Mesothelial cell of epicardium (in vitro differentiated cells): ENCODE data around the gene BAG5. TPM values are rescaled to one million over a fixed set of nuclear protein-coding genes. Genes with fewer than 3 reads are reported as not detected.
A peak's percentile ranks its signal among the peaks of the same experiment; 100 is the strongest.

Experiments used
- DNase-seq, 2 experiments: peaks; one replicate each; pipeline ENCODE4 v3.0.0; 2021; ENCODE audit warnings: low spot score in 2 of 2; ENCODE audit not compliant: unreplicated experiment in 2 of 2
- H3K27ac Mint-ChIP-seq: 2 replicates; pipeline ENCODE4 v1.8.0; 2021; ENCODE audit warnings: mixed read lengths
- H3K27me3 Mint-ChIP-seq: 2 replicates; pipeline ENCODE4 v1.8.0; 2021; ENCODE audit warnings: low read depth, mixed read lengths
- H3K36me3 Mint-ChIP-seq: 2 replicates; pipeline ENCODE4 v1.8.0; 2021; ENCODE audit warnings: mixed read lengths
- H3K4me1 Mint-ChIP-seq: 2 replicates; pipeline ENCODE4 v1.8.0; 2021; ENCODE audit warnings: mixed read lengths
- H3K4me3 Mint-ChIP-seq: 2 replicates; pipeline ENCODE4 v1.8.0; 2021; ENCODE audit warnings: mild to moderate bottlenecking, moderate library complexity, mixed read lengths
- H3K9me3 Mint-ChIP-seq: 2 replicates; pipeline ENCODE4 v1.8.0; 2021; ENCODE audit warnings: mixed read lengths
- total RNA-seq: library from RNA; stranded (reverse); gene quantifications from 3 replicates; pipeline ENCODE4 v1.2.1, GENCODE V29; 2021
- TF ChIP-seq, protein P1 (sequence below): fragments of 200-600 bp; sonication (generic); IDR thresholded peaks from one replicate; pipeline ENCODE4 v1.5.0; 2021; ENCODE audit warnings: antibody characterized with exemption; ENCODE audit not compliant: unreplicated experiment

BAG5 gene
- total RNA-seq, 1 donor from 2014 or later: 22.2 TPM

DNA sequence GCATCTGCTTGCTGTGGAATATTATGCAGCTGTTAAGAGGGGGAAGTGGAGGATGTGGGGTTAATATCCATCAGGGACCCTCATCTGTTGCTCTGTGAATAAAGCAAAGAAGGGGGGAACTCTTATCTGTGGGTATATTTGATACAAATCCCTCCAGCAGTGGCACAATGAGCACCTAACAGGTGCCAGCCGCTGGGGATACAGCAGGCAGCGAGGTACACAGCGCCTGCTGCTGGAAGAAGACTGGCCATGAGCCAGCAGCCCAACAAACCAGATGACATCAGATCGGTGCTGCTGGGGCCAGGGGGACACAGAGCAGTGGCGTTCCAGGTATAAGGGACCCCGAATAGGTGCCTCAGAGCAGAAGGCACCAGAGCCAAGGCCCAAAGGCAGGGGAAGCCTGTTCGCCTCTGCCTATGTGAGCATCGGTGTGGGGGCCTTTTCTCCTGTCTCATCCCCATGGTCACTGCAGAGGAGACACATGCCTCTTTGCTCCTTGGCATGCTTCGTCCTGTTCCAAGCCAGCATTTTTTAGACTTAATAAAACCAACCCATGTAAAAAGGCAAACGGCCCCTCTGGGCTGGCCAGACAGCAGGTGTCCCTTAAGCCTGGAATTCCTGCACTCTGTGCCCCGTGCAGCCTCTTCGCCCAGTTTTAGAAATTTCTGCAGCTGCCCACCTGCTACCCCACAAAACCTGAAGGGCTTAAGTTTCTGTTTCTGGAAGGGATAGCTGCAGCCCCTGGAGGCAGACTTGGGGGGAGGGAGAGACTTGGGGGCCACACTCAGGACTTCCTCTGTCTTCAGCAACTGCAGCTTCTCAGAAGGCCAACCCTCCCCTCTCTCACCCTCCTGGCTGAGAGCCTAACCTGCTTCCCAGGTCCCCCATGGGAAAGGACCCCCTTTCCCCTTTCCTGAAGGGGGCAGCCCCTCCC is 38.2 kb downstream of the BAG5 start:
- Mint-ChIP-seq H3K27ac (no peak overlapping the region), H3K9me3 (no peaks in the 10 kb centered on the region), H3K4me1 (peaks cover 41% of the 10 kb centered on the region), H3K27me3 (peaks cover 44% of the 10 kb centered on the region), H3K4me3 (no peak overlapping the region), H3K36me3 (no peaks in the 10 kb centered on the region)
- TF ChIP-seq, protein P1, sequence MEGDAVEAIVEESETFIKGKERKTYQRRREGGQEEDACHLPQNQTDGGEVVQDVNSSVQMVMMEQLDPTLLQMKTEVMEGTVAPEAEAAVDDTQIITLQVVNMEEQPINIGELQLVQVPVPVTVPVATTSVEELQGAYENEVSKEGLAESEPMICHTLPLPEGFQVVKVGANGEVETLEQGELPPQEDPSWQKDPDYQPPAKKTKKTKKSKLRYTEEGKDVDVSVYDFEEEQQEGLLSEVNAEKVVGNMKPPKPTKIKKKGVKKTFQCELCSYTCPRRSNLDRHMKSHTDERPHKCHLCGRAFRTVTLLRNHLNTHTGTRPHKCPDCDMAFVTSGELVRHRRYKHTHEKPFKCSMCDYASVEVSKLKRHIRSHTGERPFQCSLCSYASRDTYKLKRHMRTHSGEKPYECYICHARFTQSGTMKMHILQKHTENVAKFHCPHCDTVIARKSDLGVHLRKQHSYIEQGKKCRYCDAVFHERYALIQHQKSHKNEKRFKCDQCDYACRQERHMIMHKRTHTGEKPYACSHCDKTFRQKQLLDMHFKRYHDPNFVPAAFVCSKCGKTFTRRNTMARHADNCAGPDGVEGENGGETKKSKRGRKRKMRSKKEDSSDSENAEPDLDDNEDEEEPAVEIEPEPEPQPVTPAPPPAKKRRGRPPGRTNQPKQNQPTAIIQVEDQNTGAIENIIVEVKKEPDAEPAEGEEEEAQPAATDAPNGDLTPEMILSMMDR: no peak
- DNase-seq: no peak

DNA sequence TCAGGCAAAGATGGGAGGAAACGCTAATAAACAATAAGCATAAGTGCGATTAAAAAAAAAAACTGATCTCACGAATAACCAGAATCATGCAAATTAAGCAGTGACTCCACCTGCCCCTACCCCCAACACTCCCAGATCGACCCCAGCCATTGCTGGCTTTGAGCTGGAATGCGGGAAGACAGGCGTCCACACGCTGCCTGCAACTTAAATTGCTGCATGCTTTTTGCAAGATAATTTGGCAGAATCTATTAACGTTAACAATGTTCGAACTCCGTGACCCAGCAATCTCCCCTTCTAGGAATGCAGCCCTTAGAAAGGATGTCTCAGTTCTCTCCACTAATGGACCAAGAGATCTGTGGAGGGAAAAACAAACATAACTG is 38.9 kb downstream of the BAG5 start:
- no peaks in the 10 kb centered on the region for H3K36me3 Mint-ChIP-seq
- no peak overlapping the region for H3K27ac Mint-ChIP-seq
- no peak for DNase-seq
- TF ChIP-seq, protein P1: no peak
- H3K4me1 Mint-ChIP-seq: peaks cover 42% of the 10 kb centered on the region
- no peaks in the 10 kb centered on the region for H3K9me3 Mint-ChIP-seq
- H3K4me3 Mint-ChIP-seq: peak overlapping the region; percentile 54
- peaks cover 44% of the 10 kb centered on the region for H3K27me3 Mint-ChIP-seq

DNA sequence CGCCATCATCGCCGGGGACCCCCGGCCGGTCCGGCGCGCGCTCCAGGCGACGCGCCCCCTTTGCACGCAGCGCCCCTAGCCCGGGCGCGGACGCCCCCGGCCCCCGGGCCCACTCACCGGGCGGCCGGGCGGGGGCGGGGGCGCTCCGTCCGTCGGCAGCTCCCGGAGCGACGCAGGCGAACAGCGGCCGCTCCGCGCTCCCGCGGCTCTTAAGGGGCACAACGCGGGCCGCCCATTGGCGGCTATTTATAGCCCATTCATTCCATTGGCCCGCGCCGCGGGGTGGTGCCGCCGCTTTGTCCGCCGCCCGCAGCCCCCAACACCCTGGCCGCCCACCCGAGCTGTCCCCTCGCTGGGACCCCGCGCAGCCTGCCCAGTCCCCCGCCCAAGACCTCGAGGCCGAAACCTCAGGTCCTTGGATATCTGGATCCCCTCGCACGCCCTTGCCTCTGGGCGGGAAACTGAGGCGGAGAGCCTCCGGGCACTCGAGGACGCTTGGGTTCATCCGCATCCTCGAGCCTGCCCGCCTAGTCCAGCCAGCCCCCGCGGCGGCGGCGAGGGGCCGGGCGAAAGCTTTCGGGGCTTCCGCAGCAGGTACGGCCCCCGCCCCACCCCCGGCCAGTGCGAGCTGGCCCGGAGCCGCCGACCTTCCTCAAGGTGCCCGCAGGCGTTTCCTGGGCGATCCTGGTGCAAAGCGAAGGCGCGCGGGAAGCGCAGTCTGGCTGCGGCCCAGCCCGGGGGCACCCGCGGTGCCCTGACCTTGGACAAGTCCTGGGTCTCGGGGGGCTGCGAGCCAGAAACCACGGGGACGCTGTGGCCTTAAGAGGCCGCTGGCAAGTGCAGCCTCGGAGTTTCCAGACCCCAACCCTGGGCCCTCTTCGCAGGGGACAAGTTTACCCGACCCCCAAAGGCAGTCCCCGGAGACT is 39.5 kb downstream of the BAG5 start, which contains the start of gene CKB:
CKB (minus strand) TSS at position 182 of the 926 bp plus-strand sequence. CDS start 337 bp downstream, outside the sequence.
- no peaks in the 10 kb centered on the region for H3K36me3 Mint-ChIP-seq
- DNase-seq: peak in 1 of 2 experiments; percentile 50
- peak within 1 kb of the TSS; percentile 54 for H3K4me3 Mint-ChIP-seq
- TF ChIP-seq, protein P1: no peak
- H3K9me3 Mint-ChIP-seq: no peaks in the 10 kb centered on the region
- H3K27ac Mint-ChIP-seq: no peak within 1 kb of the TSS
- peaks cover 44% of the 10 kb centered on the region for H3K27me3 Mint-ChIP-seq
- H3K4me1 Mint-ChIP-seq: peaks cover 37% of the 10 kb centered on the region

DNA sequence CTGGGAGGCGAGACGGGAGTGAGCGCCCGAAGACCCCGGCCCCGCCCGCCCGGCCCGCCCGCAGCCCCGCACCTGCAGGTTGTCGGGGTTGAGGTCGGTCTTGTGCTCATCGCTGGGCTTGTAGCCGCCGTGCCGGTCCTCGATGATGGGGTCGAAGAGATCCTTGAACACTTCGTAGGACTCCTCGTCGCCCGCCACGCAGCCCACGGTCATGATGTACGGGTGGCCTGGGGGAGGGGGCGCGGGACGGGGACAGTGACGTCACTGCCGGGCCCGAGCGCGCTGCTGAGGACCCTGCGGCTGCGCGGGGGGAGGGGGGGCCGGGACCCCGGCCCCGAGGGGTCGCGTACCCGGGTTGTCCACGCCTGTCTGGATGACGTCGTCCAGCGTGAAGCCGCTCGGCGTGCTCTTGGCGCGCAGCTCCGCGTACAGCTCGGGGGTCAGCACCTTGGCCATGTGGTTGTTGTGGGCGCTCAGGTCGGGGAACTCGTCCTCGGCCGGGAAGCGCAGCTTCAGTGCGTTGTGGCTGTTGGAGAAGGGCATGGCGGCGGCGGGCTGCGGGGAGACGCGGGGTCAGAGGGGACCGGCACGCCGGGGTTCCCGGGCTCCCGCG is 40.4 kb downstream of the BAG5 start:
- peaks cover 44% of the 10 kb centered on the region for H3K27me3 Mint-ChIP-seq
- no peaks in the 10 kb centered on the region for H3K9me3 Mint-ChIP-seq
- TF ChIP-seq, protein P1: no peak
- H3K4me3 Mint-ChIP-seq: peak overlapping the region; percentile 51
- no peak overlapping the region for H3K27ac Mint-ChIP-seq
- H3K4me1 Mint-ChIP-seq: peaks cover 35% of the 10 kb centered on the region
- DNase-seq: no peak
- no peaks in the 10 kb centered on the region for H3K36me3 Mint-ChIP-seq

DNA sequence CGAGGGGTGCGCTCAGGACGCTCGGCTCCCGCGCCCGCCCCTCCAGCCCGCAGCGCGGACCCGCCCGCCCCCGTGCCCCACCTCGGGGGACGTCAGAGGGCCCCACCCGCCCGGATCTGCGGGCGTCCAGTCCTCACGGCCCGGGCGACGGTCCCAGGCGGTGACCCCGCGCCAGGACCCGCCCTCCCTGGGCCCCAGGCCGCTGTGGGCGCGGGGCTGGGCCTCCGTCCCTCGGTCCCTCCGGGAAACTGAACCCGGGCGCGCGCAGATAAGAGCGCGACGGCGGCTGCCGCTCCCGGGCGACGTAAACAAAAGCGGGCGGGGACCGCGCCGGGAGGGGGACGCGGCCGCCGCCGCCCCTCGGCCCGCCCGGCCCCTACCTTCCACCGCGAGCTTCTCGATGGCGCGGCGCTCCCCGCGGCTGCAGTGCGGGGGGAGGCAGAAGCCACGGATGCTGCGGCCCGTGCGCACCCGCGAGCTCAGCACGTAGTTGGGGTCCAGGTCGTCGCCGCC is 41.0 kb downstream of the BAG5 start:
- peaks cover 37% of the 10 kb centered on the region for H3K4me1 Mint-ChIP-seq
- H3K27me3 Mint-ChIP-seq: peaks cover 44% of the 10 kb centered on the region
- DNase-seq: no peak
- no peak overlapping the region for H3K27ac Mint-ChIP-seq
- no peaks in the 10 kb centered on the region for H3K36me3 Mint-ChIP-seq
- TF ChIP-seq, protein P1: no peak
- H3K9me3 Mint-ChIP-seq: no peaks in the 10 kb centered on the region
- H3K4me3 Mint-ChIP-seq: peak overlapping the region; percentile 62
